HG03039 (cell line): Measurements from ENCODE around the gene KRTAP12-1.
"Not testable (repeated sequence)": the region's sequence is repeated elsewhere in the genome, so short reads cannot be mapped to it uniquely, and the experiment has no call there.

ENCODE experiments used
- ATAC-seq: cut with Tn5 transposase; IDR thresholded peaks from one replicate; pipeline ENCODE4 v1.9.1; 2021; ENCODE audit warnings: mild to moderate bottlenecking, moderate library complexity; ENCODE audit not compliant: unreplicated experiment

Gene KRTAP12-1

DNA sequence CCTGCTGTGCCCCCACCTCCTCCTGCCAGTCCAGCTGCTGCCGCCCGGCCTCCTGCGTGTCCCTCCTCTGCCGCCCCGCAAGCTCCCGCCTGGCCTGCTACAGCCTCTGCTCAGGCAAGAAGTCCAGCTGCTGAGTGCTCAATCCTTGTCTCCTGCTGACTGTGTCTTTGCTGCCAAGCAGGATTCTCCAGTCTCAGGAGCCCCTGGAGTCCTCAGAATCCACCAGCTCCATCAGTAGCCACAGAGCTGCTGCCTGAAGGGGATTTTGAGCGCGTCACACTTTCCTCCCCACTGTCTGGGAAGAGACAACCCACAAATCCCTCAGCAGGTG is 34.8 kb downstream of the KRTAP12-1 start:
- no peak for ATAC-seq

DNA sequence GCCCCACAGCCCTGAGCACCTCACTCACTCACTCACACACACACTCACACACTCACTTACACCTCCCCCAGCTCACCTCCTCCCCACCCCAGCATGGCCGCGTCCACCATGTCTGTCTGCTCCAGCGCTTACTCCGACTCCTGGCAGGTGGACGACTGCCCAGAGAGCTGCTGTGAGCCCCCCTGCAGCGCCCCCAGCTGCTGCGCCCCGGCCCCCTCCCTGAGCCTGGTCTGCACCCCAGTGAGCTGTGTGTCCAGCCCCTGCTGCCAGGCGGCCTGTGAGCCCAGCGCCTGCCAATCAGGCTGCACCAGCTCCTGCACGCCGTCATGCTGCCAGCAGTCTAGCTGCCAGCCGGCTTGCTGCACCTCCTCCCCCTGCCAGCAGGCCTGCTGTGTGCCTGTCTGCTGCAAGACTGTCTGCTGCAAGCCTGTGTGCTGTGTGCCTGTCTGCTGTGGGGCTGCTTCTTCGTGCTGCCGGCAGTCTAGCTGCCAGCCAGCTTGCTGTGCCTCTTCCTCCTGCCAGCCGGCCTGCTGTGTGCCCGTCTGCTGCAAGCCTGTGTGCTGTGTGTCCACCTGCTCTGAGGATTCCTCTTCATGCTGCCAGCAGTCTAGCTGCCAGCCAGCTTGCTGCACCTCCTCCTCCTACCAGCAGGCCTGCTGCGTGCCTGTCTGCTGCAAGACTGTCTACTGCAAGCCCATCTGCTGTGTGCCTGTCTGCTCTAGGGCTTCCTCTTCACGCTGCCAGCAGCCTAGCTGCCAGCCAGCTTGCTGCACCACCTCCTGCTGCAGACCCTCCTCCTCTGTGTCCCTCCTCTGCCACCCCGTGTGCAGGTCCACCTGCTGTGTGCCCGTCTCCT is 35.4 kb downstream of the KRTAP12-1 start, which contains the start of gene KRTAP10-11:
KRTAP10-11 (plus strand) TSS at position 49 of the 856 bp plus-strand sequence; CDS start at position 94, 45 bp downstream.
- ATAC-seq = not testable (repeated sequence)

DNA sequence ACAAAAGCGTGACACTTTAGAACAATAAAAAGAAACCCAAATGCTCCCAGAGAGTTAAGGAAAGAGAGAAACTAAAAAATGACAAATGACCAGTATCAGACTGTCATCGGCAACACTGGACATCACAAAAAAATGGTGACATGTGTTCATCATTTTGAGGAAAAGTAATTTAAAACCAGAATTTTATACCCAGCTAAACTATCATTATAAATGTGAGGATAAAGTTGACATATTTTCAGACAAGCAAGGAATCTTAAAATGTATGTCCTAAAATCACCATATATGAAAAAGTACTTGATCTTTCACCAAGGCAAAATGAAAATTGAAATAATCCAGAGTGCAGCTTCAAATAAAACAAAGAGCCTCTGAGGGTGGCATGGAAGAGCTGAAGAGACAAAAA is 37.1 kb downstream of the KRTAP12-1 start:
- ATAC-seq = no peak

DNA sequence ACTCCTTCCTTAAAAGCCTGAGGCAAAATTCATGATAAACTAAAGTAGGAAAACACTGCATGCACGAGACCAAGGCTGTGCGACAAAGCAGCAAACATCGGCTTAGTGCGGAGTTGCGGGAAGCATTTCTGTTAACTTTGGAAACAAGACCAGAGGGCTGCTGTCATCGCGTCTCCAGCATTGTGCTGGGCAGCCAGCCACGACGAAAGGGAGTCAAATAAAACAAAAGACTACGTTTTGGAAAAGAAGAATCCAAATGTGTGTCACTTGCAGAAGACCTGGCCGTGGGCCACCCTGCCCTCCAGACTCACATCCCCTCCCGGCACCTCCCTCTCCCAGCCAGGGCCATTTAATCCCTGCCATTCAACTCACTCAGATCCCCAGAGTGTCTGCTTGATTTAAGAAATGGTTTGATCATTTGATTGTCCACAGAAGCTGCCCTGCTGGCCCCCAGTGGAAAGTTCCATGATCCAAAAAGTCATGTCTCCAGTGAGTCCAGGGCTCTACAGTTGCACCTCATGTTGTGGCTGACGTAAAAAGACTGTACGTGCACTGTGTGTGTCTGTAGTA is 38.1 kb downstream of the KRTAP12-1 start:
- no peak for ATAC-seq

DNA sequence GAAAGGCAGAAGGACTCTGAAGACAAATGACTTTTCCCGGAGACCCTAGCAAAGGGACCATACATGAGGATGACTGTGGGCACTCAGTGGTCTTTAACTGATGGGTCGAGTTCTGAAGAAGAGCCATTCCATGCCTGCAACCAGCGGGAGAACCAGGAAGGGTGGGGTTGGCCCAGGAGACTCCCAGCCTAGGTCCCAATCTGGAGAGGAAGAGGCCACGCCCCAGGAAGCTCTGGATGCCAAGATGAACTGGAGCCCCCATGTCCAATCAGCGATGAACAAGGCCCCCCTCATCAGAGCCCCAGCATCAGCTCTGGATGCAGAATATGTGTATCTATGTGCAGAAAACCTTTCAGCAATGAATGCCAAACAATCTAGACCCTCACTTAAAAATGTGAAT is 41.2 kb downstream of the KRTAP12-1 start:
- ATAC-seq = no peak

DNA sequence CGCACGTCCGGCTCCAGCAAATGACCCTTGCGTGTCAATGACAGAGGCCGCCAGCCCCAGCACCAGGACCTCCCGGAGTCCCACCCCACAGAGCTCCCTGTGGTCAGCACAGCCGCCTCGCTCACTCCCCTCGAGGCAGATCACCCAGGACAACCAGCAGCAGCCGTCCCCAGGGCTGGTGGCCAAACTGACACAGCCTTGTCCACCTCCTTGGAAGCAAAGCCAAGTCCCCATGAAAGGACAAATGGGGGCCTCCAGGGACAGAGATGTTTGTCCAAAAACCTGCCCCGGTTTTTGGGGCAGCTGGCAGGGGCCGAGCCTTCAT is 42.7 kb downstream of the KRTAP12-1 start:
- ATAC-seq = no peak

DNA sequence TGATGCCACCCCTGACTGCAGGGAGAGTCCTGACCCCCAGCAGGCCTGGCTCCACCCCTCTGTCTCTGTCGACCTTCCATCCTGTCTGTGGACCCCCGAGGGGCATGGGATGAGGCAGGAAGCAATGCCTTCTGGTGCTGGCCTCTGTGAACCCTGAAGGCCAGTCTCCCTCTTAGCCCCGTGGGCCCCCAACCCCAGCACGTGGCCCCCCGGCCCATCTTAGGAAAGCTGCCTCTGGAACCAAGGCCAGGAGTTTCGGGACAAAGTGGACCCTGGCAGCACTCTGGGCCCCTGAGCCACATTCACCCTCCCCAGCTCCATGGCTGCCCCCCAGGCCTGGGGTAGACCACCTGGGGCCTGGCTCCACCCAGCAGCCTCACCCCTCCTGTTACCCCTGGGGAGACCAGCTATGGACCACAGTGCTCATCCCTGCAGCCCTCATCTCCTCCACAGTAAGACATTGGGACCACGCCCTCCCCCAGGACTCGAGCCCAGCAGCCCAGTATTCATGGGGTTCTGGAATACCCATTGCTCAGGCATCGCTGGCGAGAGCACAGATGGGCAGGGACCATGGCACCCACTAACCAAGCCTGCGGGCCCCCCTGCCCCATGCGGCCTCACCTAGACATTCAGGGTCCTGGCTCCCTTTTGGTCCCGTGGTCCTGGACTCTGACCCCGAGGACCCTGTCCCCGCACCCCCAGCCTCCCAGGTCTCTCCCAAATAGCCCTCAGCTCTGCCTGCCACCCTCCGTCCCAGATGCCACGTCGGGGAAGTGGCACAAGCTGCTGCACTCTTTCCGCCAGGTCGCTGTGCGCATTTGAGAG is 43.2 kb downstream of the KRTAP12-1 start:
- ATAC-seq = not testable (repeated sequence)

DNA sequence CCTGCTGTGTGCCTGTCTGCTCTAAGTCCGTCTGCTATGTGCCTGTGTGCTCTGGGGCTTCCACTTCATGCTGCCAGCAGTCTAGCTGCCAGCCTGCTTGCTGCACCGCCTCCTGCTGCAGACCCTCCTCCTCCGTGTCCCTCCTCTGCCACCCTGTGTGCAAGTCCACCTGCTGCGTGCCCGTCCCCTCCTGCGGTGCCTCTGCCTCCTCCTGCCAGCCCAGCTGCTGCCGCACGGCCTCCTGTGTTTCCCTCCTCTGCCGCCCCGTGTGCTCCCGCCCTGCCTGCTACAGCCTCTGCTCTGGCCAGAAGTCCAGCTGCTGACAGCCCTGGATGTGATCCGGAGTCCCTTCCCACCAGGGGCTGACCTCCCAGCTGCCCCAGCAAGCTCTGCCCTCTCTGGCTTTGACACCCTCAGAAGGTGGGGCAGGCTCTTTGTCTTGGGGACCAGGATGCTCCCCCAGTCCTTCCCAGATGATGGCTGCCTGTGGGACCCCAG is 44.1 kb downstream of the KRTAP12-1 start:
- ATAC-seq = not testable (repeated sequence)

DNA sequence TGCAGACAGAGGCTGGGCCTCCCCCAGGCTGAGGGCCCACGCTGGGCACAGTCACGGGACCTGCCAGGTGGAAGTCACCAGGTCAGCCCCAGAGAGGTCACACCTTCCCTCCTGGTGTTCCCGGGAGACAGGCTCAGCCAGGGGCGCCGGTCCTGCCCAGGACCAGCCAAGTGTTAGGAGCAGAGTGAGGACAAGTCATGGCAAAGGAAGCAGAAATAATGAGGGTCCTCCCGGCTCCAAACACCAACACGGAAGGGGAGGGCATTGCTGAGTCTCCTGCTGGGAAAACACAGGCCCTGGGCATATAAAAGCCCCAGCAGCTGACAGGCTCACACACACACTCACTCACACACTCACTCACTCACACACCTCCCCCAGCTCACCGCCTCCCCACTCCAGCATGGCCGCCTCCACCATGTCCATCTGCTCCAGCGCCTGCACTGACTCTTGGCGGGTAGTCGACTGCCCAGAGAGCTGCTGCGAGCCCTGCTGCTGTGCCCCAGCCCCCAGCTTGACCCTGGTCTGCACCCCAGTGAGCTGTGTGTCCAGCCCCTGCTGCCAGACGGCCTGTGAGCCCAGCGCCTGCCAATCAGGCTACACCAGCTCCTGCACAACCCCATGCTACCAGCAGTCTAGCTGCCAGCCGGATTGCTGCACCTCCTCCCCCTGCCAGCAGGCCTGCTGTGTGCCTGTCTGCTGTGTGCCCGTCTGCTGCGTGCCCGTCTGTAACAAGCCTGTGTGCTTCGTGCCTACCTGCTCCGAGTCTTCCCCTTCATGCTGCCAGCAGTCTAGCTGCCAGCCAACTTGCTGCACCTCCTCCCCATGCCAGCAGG is 44.7 kb downstream of the KRTAP12-1 start, which contains the start of gene KRTAP10-10:
KRTAP10-10 (plus strand) TSS at position 339 of the 833 bp plus-strand sequence; CDS start at position 401, 62 bp downstream.
- ATAC-seq = no peak

DNA sequence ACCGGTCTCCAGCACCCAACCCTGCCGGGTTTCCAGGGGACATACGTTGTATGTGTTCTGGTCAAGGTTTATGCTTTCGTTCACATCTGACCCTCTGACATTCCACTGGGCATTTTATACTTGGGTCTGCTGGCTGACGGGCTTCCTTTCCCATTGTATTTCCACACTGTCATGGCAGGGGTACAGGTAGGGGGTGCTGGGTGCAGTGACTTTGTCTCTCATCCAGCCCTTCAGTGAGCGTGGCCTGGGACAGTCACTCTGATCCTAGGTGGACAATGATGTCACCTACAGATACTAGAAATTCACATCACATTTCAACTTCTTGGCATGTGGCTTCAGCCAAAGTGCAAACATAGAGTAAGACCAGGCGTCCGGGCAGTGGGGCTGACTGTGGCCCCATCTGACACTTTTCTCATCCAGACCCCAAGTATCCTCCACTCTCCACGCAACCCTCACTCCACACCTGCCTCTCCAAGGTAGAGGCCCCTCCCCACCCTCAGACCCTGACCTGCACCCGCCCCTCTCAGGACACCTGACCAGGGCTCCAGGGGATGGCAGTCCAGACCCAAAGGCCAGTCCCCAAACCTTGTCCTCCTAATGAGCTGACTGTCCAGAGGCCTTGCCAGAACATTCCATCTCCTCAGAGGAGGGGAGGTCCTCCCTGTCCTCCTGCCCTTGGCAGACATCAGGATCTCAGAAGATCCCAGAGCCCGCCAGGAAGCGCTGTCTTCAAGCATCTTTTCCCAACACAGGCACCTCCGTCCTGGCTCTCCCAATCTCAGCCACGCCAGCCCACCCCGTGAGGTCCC is 45.5 kb downstream of the KRTAP12-1 start:
- ATAC-seq = no peak

DNA sequence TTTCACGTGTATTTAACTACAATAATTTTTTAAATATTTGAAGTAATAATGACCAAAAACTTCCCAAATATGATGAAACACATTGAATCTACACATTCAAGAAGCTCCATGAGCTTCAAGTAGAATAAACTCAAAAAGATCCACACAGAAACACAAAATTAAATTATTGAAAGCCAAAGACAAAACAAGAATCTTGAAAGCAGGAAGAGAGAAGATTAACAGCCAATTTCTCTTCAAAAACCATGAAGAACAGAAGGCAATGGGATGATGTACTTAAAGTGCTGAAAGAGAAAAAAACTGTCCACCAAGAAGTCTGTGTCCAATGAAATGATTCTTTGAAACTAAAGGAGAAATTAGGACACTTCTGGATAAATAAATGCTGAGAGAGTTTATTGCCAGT is 49.9 kb downstream of the KRTAP12-1 start:
- ATAC-seq = no peak
